ENCODE data around the gene PRKAG2.

PRKAG2 gene

DNA sequence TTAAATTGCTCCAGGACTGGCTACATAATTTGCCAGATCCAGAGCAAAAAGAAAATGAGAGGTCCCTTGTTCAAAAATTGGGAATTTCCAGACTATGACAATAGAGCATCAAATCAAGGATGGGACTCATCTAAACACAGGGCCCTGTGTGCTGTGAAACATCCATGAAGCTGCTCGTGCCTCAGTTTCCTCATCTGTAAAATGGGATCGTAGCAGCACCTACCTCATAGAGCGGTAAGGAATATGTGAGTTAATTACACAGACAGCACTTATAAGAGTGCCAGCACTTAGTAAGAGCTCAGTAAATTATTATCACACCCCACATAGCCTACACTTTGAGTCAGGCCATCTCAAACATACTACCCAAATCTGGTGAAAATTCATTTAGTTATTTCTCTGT, 221.4 kb downstream of the PRKAG2 start:
- TF ChIP-seq, protein P1, sequence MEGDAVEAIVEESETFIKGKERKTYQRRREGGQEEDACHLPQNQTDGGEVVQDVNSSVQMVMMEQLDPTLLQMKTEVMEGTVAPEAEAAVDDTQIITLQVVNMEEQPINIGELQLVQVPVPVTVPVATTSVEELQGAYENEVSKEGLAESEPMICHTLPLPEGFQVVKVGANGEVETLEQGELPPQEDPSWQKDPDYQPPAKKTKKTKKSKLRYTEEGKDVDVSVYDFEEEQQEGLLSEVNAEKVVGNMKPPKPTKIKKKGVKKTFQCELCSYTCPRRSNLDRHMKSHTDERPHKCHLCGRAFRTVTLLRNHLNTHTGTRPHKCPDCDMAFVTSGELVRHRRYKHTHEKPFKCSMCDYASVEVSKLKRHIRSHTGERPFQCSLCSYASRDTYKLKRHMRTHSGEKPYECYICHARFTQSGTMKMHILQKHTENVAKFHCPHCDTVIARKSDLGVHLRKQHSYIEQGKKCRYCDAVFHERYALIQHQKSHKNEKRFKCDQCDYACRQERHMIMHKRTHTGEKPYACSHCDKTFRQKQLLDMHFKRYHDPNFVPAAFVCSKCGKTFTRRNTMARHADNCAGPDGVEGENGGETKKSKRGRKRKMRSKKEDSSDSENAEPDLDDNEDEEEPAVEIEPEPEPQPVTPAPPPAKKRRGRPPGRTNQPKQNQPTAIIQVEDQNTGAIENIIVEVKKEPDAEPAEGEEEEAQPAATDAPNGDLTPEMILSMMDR (IDR thresholded peaks at IDR 0.05; ENCODE audit: low read depth, low read length), result no peak

DNA sequence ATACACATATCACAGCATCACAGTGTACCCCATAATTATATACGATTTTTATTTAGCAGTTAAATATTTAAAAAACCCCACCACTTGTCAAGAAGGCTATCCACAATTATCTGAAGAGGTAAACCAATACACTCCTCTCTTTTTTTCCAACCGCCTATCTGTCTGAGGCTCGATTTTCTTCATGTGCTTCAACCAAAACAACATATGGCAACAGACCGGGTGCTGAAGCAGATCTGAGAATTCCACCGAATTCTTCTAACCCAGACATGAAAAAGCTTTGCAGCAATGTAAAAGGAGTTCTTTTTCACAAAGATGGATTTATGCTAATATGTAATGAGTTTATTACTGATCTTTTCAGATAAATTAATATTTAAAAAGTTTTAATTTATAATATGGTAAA, 224.8 kb downstream of the PRKAG2 start:
- no peak overlapping the region for H3K4me3 ChIP-seq (ENCODE audit: low read depth, low read length)
- TF ChIP-seq, protein P1 (IDR thresholded peaks at IDR 0.05; ENCODE audit: low read depth, low read length), result no peak

More for the DNA sequence above, 221.4 kb downstream of the PRKAG2 start:
- H3K4me3 ChIP-seq (ENCODE audit: low read depth, low read length), result no peak overlapping the region

DNA sequence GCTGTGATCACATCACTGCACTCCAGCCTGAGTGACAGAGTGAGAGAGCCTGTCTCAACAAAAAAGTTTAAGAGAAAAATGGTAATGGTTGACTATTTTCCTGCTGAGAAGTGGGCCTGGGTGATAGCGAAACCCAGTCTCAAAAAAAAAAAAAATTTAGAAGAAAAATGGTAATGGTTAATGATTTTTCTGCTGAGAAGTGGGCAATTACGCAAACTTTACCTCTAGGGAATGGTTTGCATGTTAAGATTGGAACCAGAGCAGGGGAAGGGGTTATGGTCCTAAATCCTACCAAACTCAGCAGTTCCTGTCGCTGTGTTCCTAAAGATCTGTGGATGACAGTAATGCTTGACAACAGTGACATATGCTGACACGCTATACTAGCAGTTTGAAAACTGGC, 226.8 kb downstream of the PRKAG2 start:
- TF ChIP-seq, protein P1 (IDR thresholded peaks at IDR 0.05; ENCODE audit: low read depth, low read length), result no peak
- no peak overlapping the region for H3K4me3 ChIP-seq (ENCODE audit: low read depth, low read length)

DNA sequence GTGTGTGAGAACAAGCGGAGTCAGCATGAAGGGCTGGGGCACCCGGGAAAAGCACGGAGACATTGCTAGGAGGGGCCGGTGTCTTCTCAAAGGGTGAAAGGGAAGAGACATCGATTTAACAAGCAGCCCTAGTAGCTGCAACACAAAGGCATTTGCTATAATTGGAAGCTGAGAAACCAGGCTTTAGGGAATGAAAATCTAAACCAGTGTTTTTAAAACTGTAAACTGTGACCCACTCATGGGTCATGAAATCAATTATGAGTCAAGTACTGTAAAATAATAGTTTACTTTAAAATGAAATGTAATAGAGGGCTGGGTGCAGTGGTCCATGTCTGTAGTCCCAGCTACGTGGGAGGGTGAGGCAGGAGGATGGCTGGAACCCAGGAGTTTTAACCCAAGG, 228.5 kb downstream of the PRKAG2 start:
- TF ChIP-seq, protein P1 (IDR thresholded peaks at IDR 0.05; ENCODE audit: low read depth, low read length), result no peak
- H3K4me3 ChIP-seq (ENCODE audit: low read depth, low read length), result no peak overlapping the region

DNA sequence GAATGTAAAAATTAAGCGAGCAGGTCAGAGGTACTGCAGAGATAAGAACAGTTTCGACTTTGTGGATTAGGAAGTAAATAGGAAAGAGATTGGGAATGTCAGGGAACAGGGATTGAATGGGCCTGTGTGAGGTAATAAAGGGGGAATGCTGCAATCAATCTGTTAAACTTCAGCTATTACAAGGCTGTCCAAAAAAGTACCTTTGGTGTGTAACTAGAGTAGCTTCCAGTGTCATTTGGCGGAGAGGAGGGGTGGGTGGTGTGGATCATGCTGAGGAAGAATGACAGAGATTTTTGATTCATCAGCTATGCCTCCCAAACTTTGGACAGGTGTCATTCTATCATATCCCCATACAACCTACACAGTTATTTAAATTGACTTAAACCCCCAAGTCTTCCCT, 229.0 kb downstream of the PRKAG2 start:
- TF ChIP-seq, protein P1 (IDR thresholded peaks at IDR 0.05; ENCODE audit: low read depth, low read length), result no peak
- no peak overlapping the region for H3K4me3 ChIP-seq (ENCODE audit: low read depth, low read length)

DNA sequence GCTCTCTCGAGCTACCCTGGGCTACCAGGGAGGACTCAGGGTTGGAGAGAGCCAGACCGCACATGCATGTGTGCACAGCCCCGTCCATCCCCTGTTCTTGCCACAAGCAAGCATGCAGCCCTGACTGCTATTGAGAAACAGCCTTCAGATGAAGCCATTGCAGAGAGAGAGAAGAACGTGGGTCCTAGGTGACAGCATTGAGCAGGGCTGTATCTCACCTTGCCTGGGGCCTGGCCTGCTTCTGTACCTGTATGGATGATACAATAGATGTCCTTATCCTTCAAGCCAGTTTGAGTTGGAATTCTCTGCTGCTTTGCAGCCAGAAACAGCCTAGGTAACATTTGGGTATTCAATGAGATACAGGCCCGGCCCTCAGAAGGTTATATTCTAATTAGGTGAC, 229.9 kb downstream of the PRKAG2 start:
- H3K4me3 ChIP-seq (ENCODE audit: low read depth, low read length), result no peak overlapping the region
- TF ChIP-seq, protein P1 (IDR thresholded peaks at IDR 0.05; ENCODE audit: low read depth, low read length), result no peak

DNA sequence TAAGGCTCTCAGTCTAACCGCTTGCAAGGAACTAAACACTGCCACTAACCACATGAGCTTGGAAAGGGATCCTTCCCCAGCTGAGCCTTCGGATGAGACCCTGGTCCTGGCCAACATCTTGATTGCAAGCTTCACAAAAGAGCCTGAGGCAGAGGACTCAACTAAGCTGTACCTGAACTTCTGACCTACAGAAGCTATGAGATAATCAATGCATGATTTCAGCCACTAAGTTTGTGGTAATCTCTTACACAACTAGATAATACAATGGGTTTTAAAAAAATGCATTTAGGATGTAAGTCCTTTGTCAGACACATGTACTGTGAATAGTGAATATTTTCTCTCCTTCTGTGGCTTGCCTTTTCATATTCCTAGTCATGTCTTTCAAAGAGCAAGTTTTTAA, 231.6 kb downstream of the PRKAG2 start:
- H3K4me3 ChIP-seq (ENCODE audit: low read depth, low read length), result no peak overlapping the region
- TF ChIP-seq, protein P1 (IDR thresholded peaks at IDR 0.05; ENCODE audit: low read depth, low read length), result no peak

All from WI38 (cell line).